ENCODE results near the gene NF1.

Gene NF1

DNA sequence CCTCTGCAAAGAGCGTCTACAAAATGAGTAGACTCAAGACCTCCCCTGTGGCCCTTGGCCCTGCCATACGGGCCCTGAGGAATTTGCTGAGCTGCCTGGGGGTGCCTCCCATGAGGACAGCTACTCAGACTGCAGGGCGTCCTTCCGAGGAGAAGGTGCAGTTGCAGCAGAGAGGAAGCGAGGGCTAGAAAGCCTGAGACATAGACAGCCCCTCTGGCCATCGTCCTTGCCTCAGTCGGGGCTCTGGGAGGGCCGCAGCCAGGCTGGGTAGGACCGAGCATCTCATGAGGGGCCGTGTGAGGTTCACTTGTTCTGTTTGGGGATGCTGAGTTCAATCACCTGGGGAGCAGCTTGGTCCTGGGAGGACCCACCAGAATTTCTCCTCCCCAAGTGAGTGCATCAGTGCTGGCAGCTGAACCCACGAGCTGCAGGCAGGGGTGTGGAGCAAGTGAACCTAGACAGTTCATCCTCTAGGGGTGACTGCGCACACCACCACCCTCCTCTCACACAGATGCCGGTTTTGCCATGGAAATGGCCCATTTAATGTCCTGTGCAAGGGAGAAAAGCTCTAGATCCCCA, 317.0 kb downstream of the NF1 start:
- DNase-seq, result no peak

DNA sequence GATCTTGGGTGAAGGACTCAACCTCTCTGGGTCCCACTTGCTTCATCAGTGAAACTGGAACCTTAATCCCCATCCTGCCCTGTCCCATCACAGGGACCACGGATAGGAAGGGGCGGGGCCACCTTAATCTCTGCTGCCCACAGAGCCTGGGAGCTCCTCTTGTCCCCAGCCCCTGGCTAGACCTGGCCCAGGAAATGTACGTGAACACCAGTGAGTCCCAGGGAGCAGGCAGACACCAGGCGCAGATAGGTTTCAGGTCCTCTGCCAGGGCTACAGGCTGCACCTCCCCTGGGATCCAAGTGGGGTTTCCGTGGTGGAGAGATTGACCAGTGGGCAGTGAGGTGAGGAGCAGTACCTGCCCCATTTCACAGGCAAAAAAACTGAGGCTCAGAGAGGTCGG, 317.7 kb downstream of the NF1 start:
- DNase-seq, result no peak

DNA sequence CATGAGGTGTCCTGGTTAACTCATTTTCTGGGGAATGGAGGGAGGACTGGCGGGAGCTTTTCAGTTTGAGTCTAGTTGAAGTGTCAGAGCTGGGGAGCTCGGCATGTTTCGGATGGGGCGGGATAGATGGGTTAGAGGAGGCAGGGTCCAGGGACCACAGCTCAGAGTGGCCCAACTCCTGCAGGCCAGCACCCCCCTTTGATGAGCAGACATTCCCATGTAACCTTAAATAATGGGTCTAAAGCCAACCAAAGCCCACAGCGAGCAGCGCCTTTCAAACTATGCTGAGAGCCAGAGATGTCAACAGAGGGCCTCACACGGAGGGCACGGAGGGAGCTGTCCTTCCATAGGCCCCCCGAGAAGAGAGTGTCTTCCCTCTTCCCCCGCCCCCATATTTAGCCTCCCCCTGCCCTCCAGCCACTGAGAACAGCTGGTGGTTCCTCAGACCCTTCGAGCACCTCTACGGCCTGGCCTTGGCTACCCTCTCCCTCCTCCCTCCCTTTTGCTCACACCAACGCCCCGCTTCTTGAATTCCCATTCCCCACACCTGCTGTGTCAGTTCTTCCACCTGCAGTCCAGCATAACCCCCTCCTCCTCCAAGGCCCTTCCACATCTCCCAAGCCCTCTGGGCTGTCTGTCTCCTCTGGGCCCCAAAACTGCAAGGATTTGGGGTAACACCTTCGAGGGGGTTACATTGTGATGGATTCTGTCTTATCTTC, 318.5 kb downstream of the NF1 start:
- DNase-seq, result no peak

DNA sequence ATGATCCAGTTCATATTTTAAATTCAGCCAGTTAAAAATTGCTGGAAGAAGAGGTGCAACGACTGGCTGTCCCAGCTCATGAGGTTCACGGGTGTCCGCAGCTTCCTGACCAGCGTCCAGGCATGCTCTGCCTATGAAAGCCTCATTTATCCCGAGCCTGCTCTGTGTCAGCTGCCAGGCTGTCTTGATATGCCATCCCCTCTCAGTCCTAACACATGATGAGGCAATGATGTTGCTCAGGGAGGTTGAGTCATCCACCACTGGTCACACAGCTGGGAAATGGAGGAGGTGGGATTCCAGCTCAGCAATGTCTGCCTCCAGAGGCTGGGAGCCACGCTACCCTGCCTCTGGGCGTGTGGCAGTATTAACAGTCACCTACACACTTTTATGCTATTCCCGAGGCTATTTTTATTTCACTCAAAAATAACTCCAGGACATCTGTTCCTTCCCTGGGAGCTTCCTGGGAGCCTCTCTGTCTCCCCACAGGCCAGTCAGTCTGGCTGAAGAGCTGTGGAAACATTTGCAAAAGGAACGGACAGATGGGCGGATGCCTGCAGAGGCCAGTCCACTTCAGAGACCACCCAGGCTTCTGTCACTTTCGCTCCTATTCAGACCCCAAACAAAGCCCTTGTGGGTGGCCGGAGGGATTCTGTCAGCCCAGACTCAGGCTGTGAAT, 319.2 kb downstream of the NF1 start:
- no peak for DNase-seq

DNA sequence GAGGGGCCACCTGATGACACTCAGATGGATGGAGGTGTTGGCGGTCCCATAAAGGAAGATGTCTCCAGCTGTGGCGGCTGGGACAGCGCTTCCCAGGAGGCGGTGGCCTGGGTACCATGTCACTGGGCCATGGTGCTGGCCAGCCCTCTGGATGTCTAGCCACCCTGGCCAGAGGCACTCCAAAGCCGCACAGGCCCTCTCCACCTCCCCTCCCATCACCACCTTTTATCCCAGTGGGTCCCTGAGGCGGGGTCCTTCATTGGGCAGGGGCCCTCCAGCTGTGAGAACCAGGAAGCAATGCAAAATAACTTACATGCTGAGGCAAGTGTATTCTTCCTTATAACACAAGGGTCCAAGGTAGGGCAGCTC, 319.8 kb downstream of the NF1 start:
- no peak for DNase-seq

DNA sequence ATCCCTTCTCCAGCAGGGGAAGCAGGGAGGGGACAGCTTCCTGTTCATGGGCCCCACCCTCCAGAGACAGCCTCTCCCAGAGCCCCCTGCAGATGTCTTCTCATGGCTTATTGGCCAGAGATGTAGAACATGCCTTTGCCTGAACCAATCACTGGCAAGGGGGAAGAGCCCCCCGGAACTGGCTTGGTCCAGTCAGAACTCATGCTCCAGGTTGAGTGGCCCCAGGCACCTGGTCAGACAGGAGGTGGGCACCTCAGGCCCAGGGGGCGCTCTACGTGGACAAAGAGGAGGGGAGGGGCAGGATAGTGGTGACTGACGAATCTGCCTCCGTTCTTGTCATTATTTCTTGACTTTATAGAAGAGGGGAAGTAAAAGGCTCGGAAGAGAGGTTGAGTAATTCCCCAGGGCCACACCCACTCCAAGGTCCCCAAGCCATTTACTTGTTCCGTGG, 320.3 kb downstream of the NF1 start:
- DNase-seq, result no peak

DNA sequence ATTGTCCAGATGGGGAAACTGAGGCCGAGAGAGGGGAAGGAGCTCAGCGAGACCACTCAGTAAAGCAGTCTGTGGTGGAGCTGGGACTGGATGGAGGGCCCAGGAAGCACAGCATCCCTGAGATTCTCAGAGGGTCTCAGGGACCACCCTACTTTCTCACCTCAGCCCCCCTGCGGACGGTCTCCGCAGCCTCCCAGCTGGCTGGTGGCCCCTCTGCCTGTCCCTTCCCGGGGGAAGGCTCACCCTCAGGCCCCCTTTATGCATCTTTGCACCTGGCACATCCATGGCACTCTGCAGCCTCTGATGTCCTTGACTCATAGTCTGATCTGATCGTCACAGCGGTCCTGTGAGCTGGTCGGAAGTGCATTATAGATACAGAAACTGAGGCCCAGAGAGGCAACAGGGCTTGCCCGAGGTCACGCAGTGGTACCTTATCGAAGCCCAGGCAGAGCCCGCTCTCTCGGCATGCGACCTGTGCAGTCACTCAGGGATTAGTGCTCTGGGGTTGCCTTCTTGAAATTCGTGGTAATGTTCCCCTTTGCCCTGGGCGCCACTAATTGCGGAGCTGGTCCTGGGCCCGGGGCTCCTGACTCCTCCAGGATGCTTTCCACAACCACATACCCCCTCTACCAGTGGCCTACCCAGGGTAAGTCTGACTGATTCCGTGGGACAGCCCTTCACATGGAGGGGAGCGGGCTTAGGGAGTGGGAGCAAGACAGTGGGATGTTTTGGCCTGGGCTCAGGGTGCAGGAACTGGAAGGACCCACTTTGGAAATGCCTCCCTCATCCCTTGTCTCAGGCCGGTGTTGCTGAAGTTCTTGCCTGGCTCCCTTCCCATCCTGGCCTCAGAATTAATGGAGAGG, 321.1 kb downstream of the NF1 start:
- no peak for DNase-seq

DNA sequence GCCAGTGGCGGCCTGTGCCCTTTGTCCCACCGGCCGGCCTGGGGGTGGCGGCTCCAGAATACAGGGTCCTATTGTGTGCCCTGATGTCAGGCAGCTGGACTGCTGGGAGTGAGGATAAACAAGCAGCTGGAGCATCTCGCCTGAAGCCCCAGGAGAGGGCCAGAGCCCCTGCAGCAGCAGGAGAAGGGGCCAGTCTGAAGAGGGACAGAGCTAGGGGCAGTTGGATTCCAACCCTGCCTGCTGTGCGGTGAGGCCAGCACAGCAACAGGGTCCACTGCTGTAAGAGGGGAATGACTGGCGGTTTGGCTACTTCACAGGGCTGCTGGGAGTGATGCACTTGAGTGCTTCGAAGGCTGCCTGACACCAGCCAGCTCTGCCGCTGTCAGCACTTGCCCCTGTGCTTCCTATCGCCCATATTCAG, 321.7 kb downstream of the NF1 start:
- no peak for DNase-seq

DNA sequence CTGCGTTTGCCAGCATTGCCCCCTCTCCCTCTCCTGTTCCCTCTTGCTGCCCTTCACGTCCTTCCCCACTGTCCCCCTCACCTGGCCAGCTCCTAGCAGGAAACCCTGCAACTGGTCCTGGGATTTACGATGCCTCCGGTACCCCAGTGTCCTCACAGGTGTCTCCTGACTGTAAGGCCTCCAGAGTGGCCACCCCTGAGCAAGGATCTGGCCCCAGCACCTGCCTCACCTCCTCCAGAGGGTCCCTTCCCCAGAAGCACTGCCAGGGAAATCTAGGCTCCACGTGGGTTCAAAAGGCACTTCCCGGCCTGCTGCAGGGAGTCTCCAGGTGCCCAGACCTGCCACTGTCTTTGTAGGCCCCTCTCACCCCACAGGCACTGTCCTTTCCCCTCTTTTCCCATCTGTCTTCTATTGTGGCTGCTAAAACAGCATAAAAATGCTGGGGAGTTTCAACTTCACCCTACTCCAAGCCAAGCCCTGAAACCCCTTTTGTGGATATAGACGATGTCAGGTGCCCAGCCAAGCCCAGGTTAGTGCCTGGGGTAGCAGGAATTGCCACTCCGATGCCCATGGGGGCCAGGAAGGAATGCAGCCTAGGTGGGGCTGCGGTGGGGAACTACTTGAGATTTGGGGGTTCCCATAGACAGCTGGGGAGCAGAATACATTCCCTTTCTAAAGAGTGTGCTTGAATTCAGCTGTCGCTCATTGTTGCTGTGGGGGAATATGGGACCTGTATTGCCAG, 322.4 kb downstream of the NF1 start:
- no peak for DNase-seq

DNA sequence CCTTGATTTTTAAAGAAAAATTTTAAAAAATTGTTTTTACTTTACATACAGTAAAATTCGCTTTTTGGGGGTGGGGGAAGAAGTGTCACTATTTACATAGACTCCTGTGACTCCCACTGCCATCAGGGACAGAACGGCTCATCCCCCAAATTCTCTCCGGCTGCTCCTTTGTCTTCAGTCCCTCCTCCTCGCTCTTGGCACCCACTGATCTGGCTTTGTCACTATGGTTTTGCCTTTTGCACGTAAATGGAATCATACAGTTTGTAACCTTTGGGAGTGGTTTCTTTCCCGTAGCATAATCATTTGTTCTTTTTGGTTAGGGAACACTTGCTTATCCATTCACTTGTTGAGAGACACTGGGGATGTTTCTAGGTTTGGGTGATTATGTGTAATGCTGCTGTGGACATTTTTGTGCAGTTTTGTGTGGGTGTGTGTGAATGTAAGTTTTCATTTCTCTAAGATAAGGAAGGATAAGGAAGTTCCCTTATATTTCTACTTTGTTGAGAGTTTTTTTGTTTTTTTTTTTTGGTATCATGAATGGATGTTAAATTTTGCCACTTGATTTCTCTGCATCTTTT, 324.1 kb downstream of the NF1 start:
- no peak for DNase-seq

DNA sequence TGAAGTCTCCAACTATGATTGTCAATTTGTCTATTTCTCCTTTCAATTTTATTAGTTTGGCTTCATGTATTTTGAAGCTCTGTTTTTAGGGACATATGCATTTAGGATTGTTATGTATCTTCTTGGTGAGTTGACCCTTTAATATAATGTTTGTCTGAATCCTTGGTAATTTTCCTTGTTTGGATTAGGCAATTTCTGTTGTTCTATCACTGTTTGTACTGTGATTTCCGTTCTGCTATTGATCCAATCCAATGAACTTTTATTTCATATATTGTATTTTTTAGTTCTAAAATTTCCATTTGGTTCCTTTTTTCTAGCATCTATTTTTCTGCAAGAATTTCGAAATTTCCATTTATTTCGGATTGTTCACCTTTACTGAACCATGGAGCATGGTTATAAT, 327.7 kb downstream of the NF1 start:
- no peak for DNase-seq

DNA sequence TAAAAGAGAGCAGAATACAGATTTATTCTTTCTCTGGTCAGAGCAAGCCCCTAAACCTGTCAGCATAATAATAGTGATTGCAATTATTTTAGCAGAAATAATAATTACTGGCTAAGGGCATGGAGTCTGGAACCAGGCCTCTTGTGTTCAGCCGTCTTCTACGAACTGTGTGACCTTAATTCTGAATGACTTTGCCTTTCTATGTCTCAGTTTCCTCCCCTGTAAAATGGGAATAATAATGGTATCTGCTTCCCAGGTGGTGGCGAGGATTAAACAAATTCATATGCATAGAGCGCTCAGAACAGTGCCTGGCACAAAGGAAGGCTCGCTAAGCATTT, 330.1 kb downstream of the NF1 start:
- no peak for DNase-seq

DNA sequence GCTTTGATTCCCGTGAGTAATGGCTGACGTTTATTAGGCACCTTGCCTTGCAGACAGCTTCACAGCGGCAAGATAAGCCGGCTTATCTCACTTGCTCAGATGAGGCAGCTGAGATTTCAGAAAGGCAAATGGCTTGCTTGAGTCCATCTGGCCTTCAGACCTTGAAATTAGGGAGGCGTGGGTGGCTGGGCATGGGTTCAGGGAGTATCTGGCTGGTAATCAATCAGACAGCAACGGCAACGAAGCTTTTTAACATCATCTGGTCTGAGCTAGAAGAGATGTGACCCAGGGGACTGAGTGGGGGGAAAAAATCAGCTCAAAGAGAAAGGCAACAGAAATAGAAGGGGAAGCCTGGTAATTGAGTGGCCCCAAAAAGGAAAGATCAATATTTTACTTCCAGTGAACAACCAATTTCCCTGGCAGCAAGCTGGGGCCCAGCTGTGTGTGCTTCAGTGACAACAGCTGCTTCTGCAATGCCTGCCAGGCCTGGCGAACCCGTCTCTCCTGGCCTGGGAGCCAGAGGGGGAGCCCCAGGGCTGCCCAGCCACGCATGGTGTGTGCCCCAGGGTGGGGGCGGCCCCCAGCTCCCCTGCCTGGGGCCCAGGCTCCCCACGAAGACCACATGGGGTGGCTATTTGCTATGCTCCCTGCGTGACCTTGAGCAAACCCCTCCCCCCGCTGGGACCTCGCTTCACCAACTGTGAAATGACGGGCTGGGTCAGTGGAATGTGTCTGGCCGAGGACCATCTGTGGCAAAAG, 330.7 kb downstream of the NF1 start:
- DNase-seq, result no peak
